HCT116 (cell line): ENCODE data around the gene ZBTB8B. TPM values are rescaled to one million over a fixed set of nuclear protein-coding genes. Genes with fewer than 3 reads are reported as not detected.

ENCODE experiments used
- ATAC-seq: fragments of 200-7000 bp; cut with Tn5 transposase; 2 replicates; pipeline ENCODE4 v1.9.1; 2020; ENCODE audit warnings: mild to moderate bottlenecking, moderate library complexity
- BruUV-seq: library from RNA; stranded (reverse); fragments of 400-500 nt; replicated peaks from 2 replicates; lab custom pipeline; 2021; lab: Mats Ljungman, UMichigan
- CTCF ChIA-PET: fragments of 300-600 bp; sonication (Branson Sonifier 250); formaldehyde crosslinking; loops from one replicate; lab custom pipeline; 2021; ENCODE audit warnings: antibody characterized with exemption; lab: Charles Lee
- POLR2A ChIA-PET: fragments of 300-600, 350-600 bp; sonication (Branson Sonifier 250); formaldehyde crosslinking; loops from one replicate; lab custom pipeline; 2021; ENCODE audit warnings: antibody characterized with exemption; lab: Charles Lee
- RAD21 ChIA-PET, 2 experiments: fragments of 300-600 bp; sonication (Branson Sonifier 250); formaldehyde crosslinking; loops; one replicate each; lab custom pipeline; 2023; ENCODE audit warnings: low total read pairs in 2 of 2; ENCODE audit not compliant: uncharacterized antibody in 2 of 2, unreplicated experiment in 2 of 2, low non-redundant PET in 1 of 2; lab: Charles Lee
- DNase-seq: peaks from one replicate; pipeline ENCODE4 v3.0.0-alpha.2; 2010; ENCODE audit warnings: low read depth, low spot score
- H2AFZ ChIP-seq: fragments of 200-600 bp; shearing (Covaris generic), sonication (generic); 2 replicates; pipeline ENCODE4 v1.6.1; 2017; ENCODE audit warnings: low read depth, mixed run types, mixed read lengths, antibody characterized with exemption, low read length; ENCODE audit not compliant: poor library complexity, severe bottlenecking
- H3K27ac ChIP-seq: 2 replicates; pipeline ENCODE4 v1.5.1; 2012; ENCODE audit warnings: low read depth, low read length
- H3K27me3 ChIP-seq: fragments of 200-600 bp; sonication (generic); 2 replicates; pipeline ENCODE4 v1.6.1; 2016; ENCODE audit warnings: mixed run types, low read length, mixed read lengths; ENCODE audit not compliant: insufficient read depth
- H3K36me3 ChIP-seq, 2 experiments: fragments of 200-500 bp in 1 of 2; fragments of 200-600 bp in 1 of 2; sonication (Bioruptor generic) in 1 of 2; sonication (generic) in 1 of 2; 2 replicates each; pipeline versions ENCODE4 v1.5.1 to v1.6.1; 2014 to 2016; ENCODE audit warnings: low read length in 2 of 2, inconsistent platforms in 1 of 2, mixed read lengths in 1 of 2, mixed run types in 1 of 2; ENCODE audit not compliant: insufficient read depth in 2 of 2, control insufficient read depth in 1 of 2
- H3K4me1 ChIP-seq, 2 experiments: fragments of 200-600 bp in 1 of 2; sonication (generic) in 1 of 2; 2 replicates each; pipeline versions ENCODE4 v1.5.1 to v1.6.1; 2012 to 2017; ENCODE audit warnings: low read length in 2 of 2, inconsistent platforms in 1 of 2, mild to moderate bottlenecking in 1 of 2, mixed read lengths in 1 of 2, mixed run types in 1 of 2, moderate library complexity in 1 of 2; ENCODE audit not compliant: insufficient read depth in 2 of 2, control insufficient read depth in 1 of 2
- H3K4me2 ChIP-seq: fragments of 200-600 bp; sonication (generic); 2 replicates; pipeline ENCODE4 v1.6.1; 2017; ENCODE audit warnings: mixed run types, low read length, mixed read lengths
- H3K4me3 ChIP-seq, 2 experiments: fragments of 200-600 bp in 1 of 2; sonication (generic) in 1 of 2; replicated peaks in 1 of 2; 2 replicates each; pipeline ENCODE4 v1.5.1; 2011 to 2016; ENCODE audit warnings: low read length in 2 of 2, control low read depth in 1 of 2, low read depth in 1 of 2, mild to moderate bottlenecking in 1 of 2, mixed read lengths in 1 of 2, mixed run types in 1 of 2
- H3K79me2 ChIP-seq: fragments of 200-600 bp; sonication (generic); 2 replicates; pipeline ENCODE4 v1.6.1; 2017; ENCODE audit warnings: mild to moderate bottlenecking, mixed run types, low read length, moderate library complexity, mixed read lengths; ENCODE audit not compliant: insufficient read depth
- H3K9ac ChIP-seq: fragments of 200-600 bp; sonication (generic); 2 replicates; pipeline ENCODE4 v1.6.1; 2016; ENCODE audit warnings: low read length, mixed read lengths
- H3K9me2 ChIP-seq: fragments of 200-600 bp; sonication (generic), shearing (Covaris generic); 2 replicates; pipeline ENCODE4 v1.6.1; 2017; ENCODE audit warnings: mixed run types, mild to moderate bottlenecking, moderate library complexity; ENCODE audit not compliant: insufficient read depth
- H3K9me3 ChIP-seq, 2 experiments: fragments of 200-500 bp in 1 of 2; fragments of 200-600 bp in 1 of 2; sonication (Bioruptor generic) in 1 of 2; sonication (generic) in 1 of 2; 2 replicates each; pipeline ENCODE4 v1.6.1; 2014 to 2017; ENCODE audit warnings: low read length in 2 of 2, mixed read lengths in 2 of 2, inconsistent platforms in 1 of 2, low read depth in 1 of 2, mild to moderate bottlenecking in 1 of 2, mixed run types in 1 of 2, moderate library complexity in 1 of 2; ENCODE audit not compliant: control insufficient read depth in 1 of 2, insufficient read depth in 1 of 2
- H4K20me1 ChIP-seq: fragments of 200-600 bp; sonication (generic), shearing (Covaris generic); 2 replicates; pipeline ENCODE4 v1.6.1; 2017; ENCODE audit warnings: mixed run types, mild to moderate bottlenecking, moderate library complexity; ENCODE audit not compliant: insufficient read depth
- CEBPB ChIP-seq: IDR thresholded peaks from 2 replicates; pipeline ENCODE4 v1.6.1; 2012; ENCODE audit warnings: low read depth
- EGR1 ChIP-seq: IDR thresholded peaks from 2 replicates; pipeline ENCODE4 v1.6.1; 2012; ENCODE audit warnings: low read depth
- ELF1 ChIP-seq: IDR thresholded peaks from 2 replicates; pipeline ENCODE4 v1.6.1; 2012; ENCODE audit warnings: low read depth, borderline replicate concordance
- EZH2 ChIP-seq: fragments of 200-600 bp; sonication (generic); IDR thresholded peaks from 2 replicates; pipeline ENCODE4 v1.6.1; 2017; ENCODE audit warnings: antibody characterized with exemption, mixed run types
- EZH2phosphoT487 ChIP-seq: fragments of 200-600 bp; IDR thresholded peaks from 2 replicates; pipeline ENCODE4 v1.6.1; 2018; ENCODE audit warnings: antibody characterized with exemption, borderline replicate concordance
- JUND ChIP-seq: IDR thresholded peaks from 2 replicates; pipeline ENCODE4 v1.6.1; 2012
- POLR2A ChIP-seq: IDR thresholded peaks from 2 replicates; pipeline ENCODE4 v1.7.0; 2011; ENCODE audit warnings: borderline replicate concordance; ENCODE audit not compliant: insufficient read depth, insufficient read length; ENCODE audit errors: extremely low read depth
- POLR2AphosphoS5 ChIP-seq: IDR thresholded peaks from 2 replicates; pipeline ENCODE4 v1.6.1; 2011; ENCODE audit warnings: mild to moderate bottlenecking, low read depth, low read length, moderate library complexity
- RAD21 ChIP-seq: IDR thresholded peaks from 2 replicates; pipeline ENCODE4 v1.6.1; 2012; ENCODE audit warnings: low read depth, mild to moderate bottlenecking
- SIN3A ChIP-seq: IDR thresholded peaks from 2 replicates; pipeline ENCODE4 v1.6.1; 2012; ENCODE audit warnings: low read depth
- SP1 ChIP-seq: IDR thresholded peaks from 2 replicates; pipeline ENCODE4 v1.6.1; 2012; ENCODE audit warnings: low read depth
- SRF ChIP-seq: IDR thresholded peaks from 2 replicates; pipeline ENCODE4 v1.6.1; 2012; ENCODE audit warnings: low read depth
- TCF7L2 ChIP-seq: IDR thresholded peaks from 2 replicates; pipeline ENCODE4 v1.7.0; 2011; ENCODE audit warnings: borderline replicate concordance, inconsistent platforms; ENCODE audit not compliant: insufficient read depth, insufficient read length; ENCODE audit errors: extremely low read depth
- YY1 ChIP-seq: IDR thresholded peaks from 2 replicates; pipeline ENCODE4 v1.6.1; 2011; ENCODE audit warnings: low read length, low read depth, moderate library complexity, mild to moderate bottlenecking; ENCODE audit not compliant: insufficient replicate concordance; ENCODE audit errors: extremely low read depth
- ZFX ChIP-seq: fragments of 450-650 bp; IDR thresholded peaks from 2 replicates; pipeline ENCODE4 v1.6.1; 2017
- intact Hi-C: fragments of 100-400 bp; cut with micrococcal nuclease; formaldehyde crosslinking; loops from 2 replicates; pipeline ENCODE4 v1.10.0; 2022
- total RNA-seq: library from RNA; stranded (reverse); gene quantifications from one replicate; pipeline ENCODE4 v1.2.1, GENCODE V29; 2021; ENCODE audit not compliant: unreplicated experiment
- TF ChIP-seq, protein P1 (sequence below): IDR thresholded peaks from 2 replicates; pipeline ENCODE4 v1.6.1; 2011; ENCODE audit warnings: mild to moderate bottlenecking, low read length, moderate library complexity; ENCODE audit not compliant: insufficient replicate concordance; ENCODE audit errors: extremely low read depth
- TF ChIP-seq, protein P2 (sequence below): IDR thresholded peaks from 2 replicates; pipeline ENCODE4 v1.6.1; 2012
- TF ChIP-seq, protein P3 (sequence below): IDR thresholded peaks from 2 replicates; pipeline ENCODE4 v1.6.1; 2012
- TF ChIP-seq, protein P4 (sequence below), 3 experiments: fragments of 200-600 bp in 1 of 3; sonication (generic) in 1 of 3; IDR thresholded peaks in 2 of 3; conservative IDR thresholded peaks in 1 of 3; 2 replicates each; pipeline ENCODE4 v1.5.1; 2012 to 2017; ENCODE audit warnings: low read depth in 2 of 3, low read length in 2 of 3, antibody characterized with exemption in 1 of 3, borderline replicate concordance in 1 of 3, control low read depth in 1 of 3, mild to moderate bottlenecking in 1 of 3, mixed read lengths in 1 of 3, mixed run types in 1 of 3, moderate library complexity in 1 of 3; ENCODE audit not compliant: insufficient read depth in 1 of 3

Gene ZBTB8B
- total RNA-seq, 1 experiment from 2014 or later = 0.25 TPM

DNA sequence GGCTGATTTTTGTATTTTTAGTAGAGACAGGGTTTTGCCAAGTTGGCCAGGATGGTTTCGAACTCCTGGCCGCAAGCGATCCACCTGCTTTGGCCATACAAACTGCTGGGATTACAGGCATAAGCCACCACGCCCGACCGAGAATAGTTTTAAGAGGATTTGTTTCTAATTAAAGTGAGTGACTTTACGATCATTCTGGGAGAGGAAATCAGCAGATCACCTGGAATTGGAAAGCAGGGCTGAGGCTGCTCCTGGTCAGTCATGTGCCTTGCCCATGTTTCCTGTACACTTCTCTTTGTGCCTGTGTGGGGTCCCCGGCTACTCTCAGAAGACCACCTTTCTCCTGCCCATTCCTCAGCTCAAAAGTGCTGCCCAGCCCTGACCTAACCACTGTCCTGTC is 33.9 kb downstream of the ZBTB8B start:
- ChIA-PET RAD21 (no interaction called here), CTCF (no interaction called here), POLR2A (no interaction called here)
- Histone ChIP-seq H3K9me3 (no peaks in the 10 kb centered on the region), H3K36me3 (no peaks in the 10 kb centered on the region), H3K4me2 (peak overlapping the region; percentile 74; the same call in 1 of the 2 replicates), H3K9me2 (no peaks in the 10 kb centered on the region), H3K4me3 (no peak overlapping the region), H3K9ac (no peak overlapping the region), H3K27ac (no peak overlapping the region), H4K20me1 (no peaks in the 10 kb centered on the region), H3K27me3 (no peaks in the 10 kb centered on the region), H3K79me2 (no peaks in the 10 kb centered on the region), H3K4me1 (peaks cover 9 to 23% of the 10 kb centered on the region in 2 experiments), H2AFZ (no peak overlapping the region)
- BruUV-seq = no TSS peak
- no peak for DNase-seq
- ATAC-seq = no peak
- intact Hi-C loops = no loop called here
- TF ChIP-seq, protein P1, sequence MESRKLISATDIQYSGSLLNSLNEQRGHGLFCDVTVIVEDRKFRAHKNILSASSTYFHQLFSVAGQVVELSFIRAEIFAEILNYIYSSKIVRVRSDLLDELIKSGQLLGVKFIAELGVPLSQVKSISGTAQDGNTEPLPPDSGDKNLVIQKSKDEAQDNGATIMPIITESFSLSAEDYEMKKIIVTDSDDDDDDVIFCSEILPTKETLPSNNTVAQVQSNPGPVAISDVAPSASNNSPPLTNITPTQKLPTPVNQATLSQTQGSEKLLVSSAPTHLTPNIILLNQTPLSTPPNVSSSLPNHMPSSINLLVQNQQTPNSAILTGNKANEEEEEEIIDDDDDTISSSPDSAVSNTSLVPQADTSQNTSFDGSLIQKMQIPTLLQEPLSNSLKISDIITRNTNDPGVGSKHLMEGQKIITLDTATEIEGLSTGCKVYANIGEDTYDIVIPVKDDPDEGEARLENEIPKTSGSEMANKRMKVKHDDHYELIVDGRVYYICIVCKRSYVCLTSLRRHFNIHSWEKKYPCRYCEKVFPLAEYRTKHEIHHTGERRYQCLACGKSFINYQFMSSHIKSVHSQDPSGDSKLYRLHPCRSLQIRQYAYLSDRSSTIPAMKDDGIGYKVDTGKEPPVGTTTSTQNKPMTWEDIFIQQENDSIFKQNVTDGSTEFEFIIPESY = no peak
- TF ChIP-seq, protein P2, sequence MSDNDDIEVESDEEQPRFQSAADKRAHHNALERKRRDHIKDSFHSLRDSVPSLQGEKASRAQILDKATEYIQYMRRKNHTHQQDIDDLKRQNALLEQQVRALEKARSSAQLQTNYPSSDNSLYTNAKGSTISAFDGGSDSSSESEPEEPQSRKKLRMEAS = no peak
- TF ChIP-seq YY1 (no peak), SRF (no peak), EZH2phosphoT487 (no peak), ZFX (no peak), ELF1 (no peak), POLR2A (no peak), RAD21 (no peak), SIN3A (no peak), TCF7L2 (no peak), CEBPB (no peak), EGR1 (no peak), POLR2AphosphoS5 (no peak), JUND (no peak), SP1 (no peak), EZH2 (no peak)
- TF ChIP-seq, protein P3, sequence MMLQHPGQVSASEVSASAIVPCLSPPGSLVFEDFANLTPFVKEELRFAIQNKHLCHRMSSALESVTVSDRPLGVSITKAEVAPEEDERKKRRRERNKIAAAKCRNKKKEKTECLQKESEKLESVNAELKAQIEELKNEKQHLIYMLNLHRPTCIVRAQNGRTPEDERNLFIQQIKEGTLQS = no peak
- TF ChIP-seq, protein P4, sequence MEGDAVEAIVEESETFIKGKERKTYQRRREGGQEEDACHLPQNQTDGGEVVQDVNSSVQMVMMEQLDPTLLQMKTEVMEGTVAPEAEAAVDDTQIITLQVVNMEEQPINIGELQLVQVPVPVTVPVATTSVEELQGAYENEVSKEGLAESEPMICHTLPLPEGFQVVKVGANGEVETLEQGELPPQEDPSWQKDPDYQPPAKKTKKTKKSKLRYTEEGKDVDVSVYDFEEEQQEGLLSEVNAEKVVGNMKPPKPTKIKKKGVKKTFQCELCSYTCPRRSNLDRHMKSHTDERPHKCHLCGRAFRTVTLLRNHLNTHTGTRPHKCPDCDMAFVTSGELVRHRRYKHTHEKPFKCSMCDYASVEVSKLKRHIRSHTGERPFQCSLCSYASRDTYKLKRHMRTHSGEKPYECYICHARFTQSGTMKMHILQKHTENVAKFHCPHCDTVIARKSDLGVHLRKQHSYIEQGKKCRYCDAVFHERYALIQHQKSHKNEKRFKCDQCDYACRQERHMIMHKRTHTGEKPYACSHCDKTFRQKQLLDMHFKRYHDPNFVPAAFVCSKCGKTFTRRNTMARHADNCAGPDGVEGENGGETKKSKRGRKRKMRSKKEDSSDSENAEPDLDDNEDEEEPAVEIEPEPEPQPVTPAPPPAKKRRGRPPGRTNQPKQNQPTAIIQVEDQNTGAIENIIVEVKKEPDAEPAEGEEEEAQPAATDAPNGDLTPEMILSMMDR (IDR thresholded peaks at IDR 0.05 in 2 of 3, conservative IDR thresholded peaks at IDR 0.05 in 1 of 3; ENCODE audit: borderline replicate concordance in 1 of 3, insufficient read depth in 1 of 3, low read depth in 2 of 3, low read length in 2 of 3) = no peak
